Activated CD4-positive, alpha-beta T cell treated with anti-CD3 and anti-CD28 coated beads, Interleukin-2, Interleukin-6, amounts not matched to agents 100 ng/mL and 50 ng/mL, durations not matched to agents 16 hours and 8 hours (primary cell): Measurements from ENCODE around the gene PSMD4.

Experiments used
- DNase-seq: peaks from one replicate; pipeline ENCODE4 v3.0.0-alpha.2; 2020

Gene PSMD4

DNA sequence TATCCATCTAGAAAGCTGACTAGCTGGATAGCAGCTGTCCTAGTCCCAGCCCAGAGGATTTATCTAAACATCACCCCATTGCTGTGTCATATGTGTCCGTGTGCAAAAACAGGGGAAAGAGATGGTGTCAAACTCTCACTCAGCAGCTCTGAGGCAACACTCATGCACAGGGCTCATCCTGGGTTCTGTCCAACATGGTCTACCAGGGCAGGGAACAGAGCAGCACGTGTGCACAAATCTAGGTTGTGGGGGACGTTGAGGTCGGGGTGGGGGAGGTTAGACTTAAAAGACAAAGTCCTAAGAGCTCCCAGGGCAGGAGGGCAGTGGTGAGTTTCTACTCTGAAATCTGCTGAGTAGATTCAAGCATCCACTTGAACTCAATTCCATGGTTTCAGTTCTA lies 56.5 kb downstream of the PSMD4 start:
- no peak for DNase-seq

DNA sequence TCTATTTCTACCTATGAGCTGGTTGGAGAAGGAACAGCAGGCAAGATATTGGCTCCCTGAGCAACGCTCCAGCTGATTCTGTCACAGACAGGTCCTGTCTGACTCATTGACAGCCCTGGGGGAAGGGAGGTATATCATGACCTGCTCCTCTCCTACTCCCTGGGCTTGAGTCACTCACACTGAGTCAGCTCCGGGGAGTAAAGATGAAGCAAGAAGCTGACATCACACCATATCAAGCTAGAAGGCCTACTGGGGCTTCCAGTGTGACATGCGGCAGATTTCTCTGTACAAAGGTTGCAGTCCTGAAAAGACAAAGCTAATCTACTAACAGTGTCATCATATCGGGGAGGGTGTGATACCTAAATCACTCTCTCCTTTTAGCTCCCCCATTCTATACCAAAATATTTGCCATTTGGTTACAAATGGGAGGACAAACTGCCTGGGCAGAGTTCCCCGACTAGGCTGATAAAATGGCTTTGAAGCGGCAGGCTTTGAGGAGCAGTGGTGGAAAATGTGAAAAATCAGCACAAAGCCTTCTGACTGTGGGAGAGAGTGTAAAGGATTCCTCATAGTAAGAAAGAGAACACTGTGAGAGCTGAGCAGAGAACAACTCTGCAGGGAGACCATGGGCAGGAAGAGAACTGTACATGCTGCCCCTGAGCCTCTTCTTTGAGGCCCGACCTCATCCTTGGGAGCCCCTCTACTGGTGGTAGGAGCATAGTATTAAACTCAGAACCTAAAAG lies 57.2 kb downstream of the PSMD4 start:
- peak; percentile 93 for DNase-seq

DNA sequence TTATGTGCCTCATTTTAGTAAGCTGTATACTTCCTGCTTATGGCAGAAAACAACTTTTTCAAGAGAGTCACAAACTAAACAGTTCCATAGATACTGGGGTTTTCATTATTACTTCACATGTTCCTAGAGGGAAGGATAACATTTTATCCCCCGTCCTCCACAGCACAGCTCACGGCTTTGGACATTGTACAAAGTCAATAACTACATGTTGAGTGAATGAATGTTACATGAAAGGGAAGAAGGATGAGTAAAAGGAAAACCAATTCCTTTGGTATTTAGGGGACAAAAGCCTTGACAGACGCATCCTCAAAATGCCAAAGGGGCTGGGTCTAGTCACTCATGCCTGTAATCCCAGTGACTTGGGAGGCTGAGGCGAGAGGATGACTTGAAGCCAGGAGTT lies 57.9 kb downstream of the PSMD4 start:
- DNase-seq = no peak

DNA sequence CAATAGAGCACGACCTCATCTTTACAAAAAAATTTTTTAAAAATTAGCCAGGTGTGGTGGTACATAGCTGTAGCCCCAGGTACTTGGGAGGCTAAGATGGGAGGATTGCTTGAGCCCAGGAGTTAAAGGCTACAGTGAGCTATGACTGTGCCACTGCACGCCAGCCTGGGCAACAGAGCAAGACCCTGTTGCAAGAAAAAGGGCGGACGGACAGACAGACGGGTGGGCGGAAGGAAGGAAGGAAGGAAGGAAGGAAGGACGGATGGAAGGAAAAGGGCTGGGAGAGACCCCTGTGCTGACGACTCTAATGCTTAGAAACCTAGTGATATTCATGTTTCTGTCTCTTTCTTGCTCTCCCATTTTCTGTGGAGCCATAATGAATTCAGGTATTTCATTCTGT lies 58.3 kb downstream of the PSMD4 start:
- DNase-seq = no peak

DNA sequence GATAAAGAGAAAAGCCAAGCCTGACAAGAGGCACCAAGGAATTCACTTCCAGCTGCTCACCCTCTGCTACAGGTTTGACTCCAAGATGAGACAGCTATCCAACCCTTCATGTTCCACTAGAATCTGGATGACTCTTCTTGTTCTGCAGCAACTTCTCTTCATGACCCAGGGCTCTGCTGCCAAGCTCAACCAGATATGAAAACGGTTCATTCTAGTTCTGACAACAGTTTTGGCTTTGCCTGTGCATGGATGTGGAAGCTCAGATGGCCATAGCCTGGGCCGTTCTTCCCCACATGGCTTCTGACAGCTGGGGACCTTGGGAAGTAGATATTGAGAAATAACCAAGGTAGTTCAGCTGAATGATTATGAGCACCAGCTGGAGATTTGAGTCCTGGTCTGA lies 59.0 kb downstream of the PSMD4 start:
- DNase-seq = no peak

DNA sequence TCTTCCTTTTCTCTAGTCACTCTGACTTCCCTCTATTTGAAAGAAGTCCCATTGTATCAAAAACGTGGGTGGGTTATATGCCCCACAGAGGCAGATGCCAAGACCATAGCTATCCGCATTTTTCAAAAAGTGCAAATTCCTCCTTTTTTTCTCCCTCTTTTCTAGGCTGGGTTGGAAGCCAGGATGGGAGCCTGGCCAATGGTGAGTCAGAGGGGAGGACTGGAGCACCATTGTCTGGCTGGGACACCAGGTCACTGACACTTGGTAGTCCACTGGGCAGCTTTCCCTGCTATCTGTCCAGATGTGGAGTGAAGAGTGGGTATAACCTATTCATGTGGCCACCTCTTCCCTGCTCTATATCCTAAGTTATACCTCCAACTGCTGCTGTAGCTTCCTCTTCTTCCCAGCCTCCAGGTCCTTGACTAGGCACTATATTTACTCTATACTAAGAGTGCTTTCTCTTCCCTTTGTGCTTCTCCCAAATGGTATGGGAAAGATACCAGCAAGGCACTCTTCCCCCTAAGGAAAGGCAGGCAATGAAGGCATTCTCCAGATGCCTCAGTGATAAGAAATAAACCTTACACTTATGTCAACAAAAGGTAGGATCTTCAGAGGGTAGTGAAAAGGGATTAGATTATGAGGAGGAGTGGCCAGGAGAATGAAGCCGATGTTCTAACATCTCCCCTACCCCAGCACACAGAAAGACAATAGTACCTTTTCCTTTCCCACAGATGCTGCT lies 59.8 kb downstream of the PSMD4 start:
- DNase-seq = no peak

DNA sequence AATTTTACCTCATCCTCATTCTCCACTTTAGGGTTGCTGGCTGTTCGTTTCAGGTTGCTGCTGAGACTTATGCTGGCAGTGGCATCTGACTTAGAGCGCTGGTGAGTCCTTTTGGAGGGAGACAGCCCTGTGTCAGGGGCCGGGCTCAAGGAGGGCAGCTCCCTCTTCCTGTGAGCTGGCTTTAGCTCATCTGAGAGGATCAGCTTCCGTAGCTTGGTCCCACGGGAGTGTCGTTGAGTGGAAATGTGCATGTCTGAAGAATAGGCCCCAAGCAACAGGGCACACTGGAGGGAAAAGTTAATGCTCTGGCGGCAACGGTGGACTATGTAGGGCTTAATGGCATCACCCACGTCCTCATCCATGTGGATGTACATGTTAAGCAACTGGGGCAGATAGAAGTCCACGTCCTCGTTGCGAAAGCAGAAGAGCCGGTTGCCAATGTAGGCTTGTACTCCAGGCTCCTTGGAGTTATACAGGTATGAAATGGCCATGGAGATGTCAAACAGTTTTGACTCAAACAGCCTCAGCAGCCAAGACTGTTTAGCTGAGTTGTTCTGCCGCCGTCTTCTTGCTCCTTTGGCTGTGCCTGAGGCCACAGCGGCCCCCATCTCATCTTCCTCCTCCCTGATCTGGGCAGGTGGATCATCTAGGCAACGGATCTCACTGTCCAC lies 61.2 kb downstream of the PSMD4 start:
- DNase-seq = no peak
